Endothelial cell of hepatic sinusoid (primary cell): ENCODE measurements around the gene SPATA18.

Experiments used
- in situ Hi-C: cut with HindIII; loops from 2 replicates; pipeline ENCODE4 v1.10.0; 2017; ENCODE audit warnings: low sequenced_read_pairs

Gene SPATA18, protein sequence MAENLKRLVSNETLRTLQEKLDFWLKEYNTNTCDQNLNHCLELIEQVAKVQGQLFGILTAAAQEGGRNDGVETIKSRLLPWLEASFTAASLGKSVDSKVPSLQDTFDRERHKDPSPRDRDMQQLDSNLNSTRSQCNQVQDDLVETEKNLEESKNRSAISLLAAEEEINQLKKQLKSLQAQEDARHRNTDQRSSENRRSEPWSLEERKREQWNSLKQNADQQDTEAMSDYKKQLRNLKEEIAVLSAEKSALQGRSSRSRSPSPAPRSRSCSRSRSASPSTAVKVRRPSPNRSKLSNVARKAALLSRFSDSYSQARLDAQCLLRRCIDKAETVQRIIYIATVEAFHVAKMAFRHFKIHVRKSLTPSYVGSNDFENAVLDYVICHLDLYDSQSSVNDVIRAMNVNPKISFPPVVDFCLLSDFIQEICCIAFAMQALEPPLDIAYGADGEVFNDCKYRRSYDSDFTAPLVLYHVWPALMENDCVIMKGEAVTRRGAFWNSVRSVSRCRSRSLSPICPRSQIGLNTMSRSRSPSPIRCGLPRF

DNA sequence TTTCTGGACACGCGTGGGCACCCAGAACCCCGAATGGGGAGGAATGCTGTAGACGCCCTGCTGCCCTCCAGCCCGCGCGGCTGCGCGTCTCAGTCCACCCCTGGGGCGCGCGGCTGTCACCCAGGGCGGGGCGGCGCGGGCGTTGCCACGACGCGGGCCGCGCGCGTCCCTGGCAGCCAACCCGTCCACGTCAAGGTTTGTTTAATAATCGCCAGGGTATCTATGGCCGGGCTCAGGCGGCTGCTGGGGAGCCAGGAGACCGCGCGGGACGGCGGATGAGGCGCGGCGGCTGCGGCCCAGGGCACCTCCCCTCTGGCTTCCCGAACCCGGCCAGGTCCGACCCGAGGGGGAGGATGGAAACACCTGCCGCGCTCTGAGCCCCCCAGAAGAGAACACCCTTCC, at the start of gene SPATA18:
Gene SPATA18, plus strand, starts transcription at position 92 of the 402 bp plus-strand sequence. CDS start 401 bp downstream, outside the sequence.
- in situ Hi-C loops = no loop called here

DNA sequence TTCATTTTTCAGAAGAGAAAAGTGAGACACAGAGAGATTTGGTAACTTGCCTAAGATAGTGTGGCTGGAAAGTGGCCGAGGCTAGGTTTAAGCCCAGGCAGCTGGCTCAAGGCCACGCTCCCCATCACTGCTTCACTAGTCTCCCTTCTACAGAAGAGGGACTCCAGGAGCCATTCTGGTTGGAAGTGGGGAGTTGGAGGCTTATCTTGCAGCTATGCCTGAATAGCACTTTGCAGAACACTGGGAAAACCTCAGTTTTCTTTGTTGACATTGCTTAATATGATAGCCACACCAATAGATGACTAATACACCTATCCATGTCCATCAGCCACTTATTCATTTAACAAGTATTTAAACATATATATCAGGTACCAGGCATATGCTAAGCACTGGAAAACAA, 49.5 kb upstream of the SPATA18 start:
- in situ Hi-C loops = no loop called here

DNA sequence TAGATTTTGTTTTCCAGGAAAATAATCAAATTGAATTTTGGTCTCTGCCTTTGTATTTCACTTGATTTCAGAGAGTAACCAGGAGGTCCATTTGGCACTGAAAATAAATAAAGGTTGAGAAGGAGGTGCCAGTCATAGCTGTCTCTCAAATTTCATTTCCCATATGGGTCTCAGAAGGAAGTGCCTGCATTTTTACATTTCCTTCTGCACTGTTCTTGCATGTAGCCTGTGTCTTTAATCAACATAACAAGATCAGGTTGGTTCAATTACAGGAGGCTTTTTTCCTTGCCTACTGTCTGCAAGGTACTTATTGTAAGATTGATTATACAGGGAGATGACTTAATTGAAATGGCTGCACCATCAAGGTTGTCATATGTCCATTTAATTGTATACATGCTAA, 46.7 kb upstream of the SPATA18 start:
- in situ Hi-C loops = no loop called here

DNA sequence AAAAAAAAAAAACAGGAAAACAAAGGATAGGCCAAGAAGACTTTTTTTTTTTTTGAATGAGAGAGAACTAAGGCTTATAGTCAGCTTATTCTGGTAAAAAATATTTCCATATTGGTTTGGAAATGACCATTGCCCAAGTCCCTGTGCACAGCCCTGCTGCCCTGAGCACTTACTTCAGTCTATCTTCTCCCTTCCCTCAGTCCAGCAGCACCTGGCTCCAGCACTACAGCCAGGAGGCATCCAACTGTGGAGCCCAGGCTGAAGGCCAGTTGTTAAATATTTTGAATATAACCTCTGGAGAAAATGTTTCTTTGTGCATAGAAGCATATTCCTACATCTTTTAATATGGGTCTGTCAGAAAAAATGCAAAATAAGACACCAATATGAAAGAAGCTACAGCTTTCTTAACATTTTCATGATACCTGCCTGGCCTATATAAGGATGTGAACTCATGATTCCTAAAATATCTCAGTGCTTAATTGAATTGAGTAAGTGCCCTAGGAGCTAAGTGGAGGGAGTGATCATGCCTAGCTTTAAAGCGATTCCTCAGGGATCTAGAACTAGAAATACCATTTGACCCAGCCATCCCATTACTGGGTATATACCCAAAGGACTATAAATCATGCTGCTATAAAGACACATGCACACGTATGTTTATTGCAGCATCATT, 45.4 kb upstream of the SPATA18 start:
- in situ Hi-C loops = no loop called here

DNA sequence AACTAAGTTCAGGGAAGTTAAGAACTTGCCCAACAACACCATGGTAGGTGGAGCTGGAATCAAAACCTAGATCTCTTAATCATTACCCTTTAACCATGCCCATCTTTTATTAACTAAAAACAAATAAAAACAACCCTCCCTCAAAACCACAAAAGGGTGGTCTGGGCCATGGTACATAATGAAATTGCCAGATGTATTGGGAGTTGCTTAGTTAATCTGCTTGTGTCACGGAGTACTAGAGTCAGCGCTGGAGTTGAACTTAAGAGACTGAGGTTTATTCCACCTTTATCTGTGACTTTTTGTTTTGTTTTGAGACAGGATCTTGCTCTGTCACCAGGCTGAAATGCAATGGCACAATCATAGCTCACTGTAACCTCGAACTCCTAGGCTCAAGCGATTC, 44.2 kb upstream of the SPATA18 start:
- in situ Hi-C loops = no loop called here

DNA sequence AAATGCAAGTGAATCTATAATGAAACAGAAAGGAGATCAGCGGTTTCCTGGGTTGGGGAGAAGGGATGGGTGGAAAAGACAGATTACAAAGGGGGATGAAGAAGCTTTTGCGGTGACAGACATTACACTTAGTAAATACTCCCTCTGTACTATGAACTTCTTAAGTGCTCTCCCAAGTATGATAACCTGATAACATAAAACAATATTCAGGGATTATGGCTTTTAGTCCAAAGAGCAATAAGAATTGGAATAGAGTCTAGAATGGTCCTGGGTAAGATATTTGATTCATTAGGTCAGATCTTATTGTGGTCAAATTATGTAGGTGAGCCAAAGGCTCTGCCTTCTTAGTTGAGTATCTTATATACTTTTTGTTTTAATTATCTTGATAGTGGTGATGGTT, 40.1 kb upstream of the SPATA18 start:
- in situ Hi-C loops = no loop called here

DNA sequence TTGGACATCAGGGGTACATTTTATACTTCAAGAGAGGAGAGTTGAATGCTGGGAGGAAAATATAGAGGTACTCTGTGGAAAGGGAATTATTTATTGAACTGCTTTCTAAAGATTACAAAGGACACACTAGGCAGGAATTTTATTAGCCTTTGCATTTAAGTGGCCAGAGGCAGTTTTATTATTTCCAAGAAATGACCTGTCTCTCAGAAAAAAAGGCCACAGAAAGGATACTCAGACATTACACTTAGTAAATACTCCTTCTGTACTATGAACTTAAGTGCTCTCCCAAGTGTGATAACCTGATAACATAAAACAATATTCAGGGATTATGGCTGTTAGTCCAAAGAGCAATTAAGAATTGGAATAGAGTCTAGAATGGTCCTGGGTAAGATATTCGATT, 38.5 kb upstream of the SPATA18 start:
- in situ Hi-C loops = no loop called here

DNA sequence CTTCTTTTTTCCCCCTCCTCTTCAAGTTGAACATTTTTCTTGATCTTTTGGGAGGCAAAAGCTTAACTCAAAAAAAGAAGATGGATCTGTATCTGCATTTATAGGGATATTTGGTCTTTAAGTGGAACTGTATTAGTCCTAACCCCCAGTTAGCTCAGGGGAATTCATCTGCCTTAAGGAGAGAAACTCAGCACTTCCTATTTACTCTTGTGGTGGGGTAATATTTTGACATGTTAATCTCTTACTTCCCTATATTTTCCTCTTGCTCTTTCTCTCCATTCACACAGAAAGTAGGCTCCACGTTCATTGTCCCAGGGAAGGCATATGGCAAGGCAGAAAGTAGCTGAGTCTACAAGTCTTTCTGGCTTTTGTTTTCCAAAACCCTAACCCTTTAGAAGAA, 36.2 kb upstream of the SPATA18 start:
- in situ Hi-C loops = no loop called here

DNA sequence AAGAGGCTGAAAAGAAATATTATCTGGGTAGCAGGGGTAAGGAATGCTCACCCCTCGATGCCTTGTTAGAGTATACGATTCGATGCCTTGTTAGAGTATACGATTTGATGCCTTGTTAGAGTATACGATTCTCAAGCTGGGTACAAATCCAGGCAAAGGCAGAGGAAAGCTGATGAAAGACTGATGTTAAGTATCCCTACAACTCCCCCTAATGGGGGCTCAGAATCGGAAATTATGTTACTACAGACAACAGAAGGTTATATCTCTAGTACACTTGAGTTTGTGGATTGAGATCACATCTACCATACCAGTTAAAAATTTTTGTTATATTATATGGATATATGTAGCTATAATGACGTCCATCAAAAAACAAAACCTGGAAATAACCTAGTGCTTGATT, 35.7 kb upstream of the SPATA18 start:
- in situ Hi-C loops = no loop called here

DNA sequence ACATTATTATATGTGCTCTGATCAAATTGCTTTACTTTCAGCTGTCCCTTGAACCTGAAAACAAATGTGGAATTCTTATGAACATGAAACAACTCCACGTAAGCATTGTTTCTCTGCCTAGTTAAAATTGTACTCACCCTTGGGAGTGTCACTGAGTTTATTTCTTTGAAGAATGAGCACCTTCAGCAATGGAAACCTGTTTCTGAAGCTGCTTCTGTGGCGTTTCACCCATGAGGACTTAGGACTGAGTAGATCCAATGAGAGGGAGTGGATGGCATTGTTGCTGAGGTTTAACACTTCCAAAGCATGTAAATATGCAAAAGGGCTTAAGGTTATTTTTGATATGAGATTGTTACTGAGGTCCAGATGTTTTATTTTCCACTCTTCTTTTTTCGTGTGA, 34.1 kb upstream of the SPATA18 start:
- in situ Hi-C loops = no loop called here

DNA sequence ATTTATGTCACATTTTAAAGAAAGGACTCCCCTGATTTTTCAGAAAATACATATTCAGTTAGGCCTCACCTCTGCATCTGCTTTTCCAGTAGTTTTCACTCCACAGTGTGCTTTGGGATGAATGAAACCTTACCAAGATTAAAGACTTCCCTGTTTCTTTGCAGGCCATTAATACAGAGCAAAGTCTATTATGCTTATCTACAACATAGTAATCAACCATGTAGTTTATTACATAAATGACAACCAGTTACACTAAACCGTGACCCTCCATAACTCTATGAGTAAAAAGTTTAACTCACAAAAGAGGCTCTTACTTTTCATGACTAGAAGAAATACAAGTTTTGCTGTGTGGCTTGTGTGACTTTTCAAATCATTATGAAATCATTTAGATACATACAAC, 33.3 kb upstream of the SPATA18 start:
- in situ Hi-C loops = no loop called here

DNA sequence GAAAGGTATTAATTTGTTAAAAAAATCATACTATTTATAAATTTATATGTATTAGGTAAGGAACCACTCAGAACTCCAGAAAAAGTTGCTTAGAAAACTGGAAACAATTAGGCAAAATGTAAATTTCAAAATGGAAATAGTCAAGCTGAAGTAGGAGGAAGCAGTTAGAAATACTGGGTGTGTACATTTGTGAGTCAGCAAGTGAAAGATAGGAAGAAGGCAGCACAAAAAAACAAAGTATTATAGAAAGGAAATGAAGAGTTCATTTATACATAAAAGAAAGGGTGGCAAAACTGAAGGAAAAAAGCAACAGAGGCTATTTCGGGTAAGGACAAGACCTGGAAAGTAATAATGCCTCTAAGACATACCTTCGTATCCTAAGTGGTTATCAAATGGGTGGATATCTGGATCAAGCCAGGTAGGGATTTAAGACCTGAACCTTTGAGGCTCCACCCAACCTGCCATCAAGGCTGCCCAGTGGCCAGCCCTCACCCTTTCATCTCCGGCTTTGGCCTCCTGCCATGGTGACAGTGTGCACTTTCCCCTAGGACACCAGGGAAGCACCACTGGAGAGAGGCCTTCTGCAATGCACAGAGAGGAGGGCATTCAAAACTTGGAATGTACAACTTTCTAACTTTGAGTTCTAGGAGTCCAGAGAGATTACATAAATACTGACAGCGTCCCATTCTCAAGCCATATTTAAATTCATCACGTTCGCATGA, 31.0 kb upstream of the SPATA18 start, which contains the start of gene LRRC66:
Gene LRRC66, minus strand, starts transcription at position 428 of the 722 bp plus-strand sequence. CDS start 2,750 bp downstream, outside the sequence.
- in situ Hi-C loops = no loop called here

DNA sequence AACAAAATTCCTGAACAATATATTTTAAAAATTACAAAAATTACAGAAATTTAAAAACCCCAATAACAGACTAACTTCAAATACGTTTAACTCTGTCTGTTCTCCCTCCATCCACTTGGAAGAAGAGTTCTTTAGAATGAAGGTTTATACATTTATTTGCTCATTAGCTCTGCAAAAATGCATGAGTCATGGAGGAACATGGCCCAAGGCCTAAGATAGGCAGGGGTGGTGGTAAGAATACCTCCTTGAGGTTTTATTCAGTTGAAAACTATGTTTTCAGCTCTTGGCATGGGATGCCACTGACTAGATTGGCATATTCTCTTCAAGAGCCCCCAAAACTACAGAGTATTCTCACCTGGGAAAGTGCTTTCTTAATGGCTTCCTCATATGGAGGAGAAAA, 22.1 kb upstream of the SPATA18 start:
- in situ Hi-C loops = no loop called here

DNA sequence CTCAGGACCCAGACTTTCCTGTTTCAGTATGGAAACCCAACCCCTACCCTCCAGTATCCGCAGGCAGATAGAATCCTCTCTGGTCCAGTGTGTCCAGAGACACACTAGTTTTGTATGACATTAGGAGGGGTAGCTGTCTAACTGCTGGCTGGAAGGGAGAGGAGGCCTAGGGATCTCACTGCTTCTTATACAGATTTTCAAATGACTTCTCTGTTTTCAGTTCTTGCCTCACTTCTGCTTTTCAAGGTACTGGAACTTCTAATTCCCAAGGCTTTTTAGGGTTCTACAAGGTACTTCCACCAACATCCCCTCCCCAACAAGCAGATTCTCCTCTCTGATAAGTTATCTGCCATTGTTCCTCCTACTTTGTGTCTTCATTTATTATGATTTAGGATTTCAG, 19.1 kb upstream of the SPATA18 start:
- in situ Hi-C loops = no loop called here

DNA sequence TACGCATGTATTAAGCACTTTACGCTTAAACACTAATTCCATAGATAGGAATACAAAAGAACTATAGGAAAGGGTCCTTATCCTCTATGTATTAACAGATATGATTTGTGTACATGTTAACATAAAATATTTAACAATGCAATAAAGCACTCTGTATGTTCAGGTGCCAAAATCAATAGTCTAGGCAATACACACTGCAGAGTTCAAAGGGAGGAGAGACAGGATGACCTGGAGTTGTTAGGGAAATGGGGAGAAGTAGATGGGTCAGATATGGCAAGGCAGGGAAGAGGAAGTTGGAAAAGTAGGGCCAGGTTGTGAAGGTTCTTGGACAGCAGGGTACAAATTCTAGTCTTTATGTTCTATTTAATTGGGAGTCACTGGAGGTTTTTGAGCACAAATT, 15.9 kb upstream of the SPATA18 start:
- in situ Hi-C loops = no loop called here

DNA sequence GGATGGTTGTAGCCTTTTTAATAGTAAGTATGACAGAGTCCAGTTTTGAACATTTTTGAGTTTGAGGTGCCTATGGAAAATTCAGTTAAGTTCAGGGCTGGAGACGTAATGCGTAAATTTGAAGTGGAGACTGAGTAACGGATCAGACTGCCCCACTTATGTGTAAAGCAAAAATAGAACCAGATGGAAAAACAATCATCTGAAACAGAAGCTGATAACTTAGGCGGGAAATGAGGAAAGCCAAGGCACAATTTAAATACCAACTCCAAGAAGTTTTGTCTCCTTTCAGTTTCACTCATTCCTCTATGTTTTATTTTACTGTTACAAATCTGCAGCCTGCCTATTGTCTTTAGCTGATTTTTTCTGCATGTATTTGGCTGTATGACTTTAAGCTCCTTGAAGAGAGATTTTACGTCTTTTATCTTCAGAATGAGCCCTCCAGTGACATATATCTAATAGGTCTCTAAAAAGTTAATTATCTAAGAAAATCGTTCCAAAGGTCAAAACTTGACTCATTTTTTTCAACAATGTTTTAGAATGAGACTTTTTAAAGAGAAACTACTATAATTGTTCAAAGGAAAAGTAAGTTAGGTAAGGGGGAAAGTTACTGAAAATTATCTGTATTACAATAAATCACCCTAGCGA, 14.1 kb upstream of the SPATA18 start:
- in situ Hi-C loops = no loop called here

DNA sequence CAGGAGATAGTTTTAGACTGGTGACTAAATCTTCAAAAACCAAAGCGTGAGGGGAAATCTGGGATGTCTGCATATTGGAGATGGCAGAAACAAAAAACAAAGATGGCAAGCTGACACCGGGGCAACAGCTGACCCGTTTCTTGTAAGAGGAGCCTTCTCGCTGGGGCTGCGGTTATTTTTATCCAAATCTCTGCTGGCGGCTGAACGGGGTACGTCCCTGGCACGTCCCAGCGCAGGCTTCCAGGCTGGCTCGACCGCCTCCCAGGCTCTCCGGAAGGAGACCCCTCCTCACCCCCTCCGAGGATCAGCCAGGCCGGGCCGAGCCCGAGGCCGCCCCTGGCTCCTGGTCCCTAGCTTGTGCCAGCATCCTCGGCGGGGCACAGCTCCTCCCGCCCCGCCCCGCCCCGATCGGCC, 13.4 kb upstream of the SPATA18 start:
- in situ Hi-C loops = no loop called here

DNA sequence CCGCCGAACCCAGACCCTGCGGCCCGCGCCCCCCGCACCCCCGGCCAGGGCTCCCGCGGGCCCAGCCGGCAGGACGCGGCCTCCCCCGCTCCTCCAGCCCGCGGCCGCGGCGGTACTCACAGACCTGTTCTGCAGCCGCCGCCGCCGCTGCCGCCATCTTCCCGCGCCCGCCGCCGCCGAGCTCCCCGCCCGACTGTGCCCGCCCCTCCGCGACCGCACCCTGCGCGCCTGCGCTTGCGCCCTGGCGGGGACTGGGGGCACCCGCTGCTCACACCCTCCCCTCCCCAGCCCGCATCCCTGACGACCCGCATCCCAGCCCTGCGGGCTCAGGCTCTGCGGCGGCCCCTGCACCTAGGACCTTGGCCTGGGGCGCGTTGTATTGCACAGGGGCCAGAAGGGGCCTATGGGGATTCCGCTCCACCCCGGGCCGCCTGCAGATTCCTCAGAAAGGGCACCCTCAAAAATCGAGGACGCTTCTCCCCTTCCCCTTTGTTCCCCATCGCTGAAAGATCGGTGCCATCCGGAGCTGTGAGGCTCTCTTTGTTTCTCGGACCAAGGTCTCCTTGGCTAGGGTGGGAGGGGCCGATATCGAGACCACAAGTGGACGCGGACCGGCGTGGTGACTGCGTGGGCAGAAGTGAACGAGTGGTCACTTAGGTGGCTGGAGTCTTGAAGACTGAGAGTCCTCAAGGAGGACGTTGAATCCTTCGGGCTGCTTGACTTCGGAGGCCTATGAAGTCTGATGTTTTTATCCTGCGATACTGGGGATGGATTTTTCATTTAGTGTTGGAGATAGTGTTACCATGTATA, 12.8 kb upstream of the SPATA18 start, which contains the start of gene SGCB:
Gene SGCB, minus strand, starts transcription at position 197 of the 810 bp plus-strand sequence. Its CDS starts 40 bp downstream, at position 157.
- in situ Hi-C loops = no loop called here

DNA sequence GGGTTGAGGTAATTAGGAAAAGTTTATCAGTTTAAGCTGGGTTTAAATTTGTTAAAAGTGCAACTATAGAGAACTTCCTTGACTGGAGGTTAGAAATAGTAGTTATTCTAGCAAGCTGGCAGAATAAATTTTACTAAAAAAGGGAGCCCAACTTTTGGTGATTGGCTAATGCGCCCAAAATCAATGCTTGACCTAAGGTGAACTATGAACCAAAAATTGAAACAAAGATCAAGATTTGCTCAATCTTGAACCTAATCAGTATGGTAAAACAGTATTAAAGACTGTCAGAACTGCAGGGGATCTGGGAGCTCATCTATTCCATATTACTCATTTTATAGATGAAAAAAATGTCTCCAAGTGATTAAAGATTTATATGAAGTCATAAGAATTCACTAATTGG, 6.1 kb upstream of the SPATA18 start:
- in situ Hi-C loops = no loop called here

DNA sequence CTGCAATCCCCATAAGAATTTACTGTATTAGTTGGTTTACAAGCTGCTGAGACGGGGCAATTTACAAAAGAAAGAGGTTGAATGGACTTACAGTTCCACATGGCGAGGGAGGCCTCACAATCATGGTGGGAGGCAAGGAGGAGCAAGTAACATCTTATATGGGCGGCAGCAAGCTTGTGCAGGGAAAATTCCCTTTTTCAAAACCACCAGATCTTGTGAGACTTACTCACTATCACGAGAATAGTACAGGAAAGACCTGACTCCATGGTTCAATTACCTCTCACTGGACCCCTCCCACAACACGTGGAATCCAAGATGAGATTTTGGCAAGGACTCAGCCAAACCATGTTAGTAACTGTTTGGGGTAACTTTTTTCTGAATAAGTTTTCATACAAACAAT, 1.8 kb upstream of the SPATA18 start:
- in situ Hi-C loops = no loop called here
